ENCODE data around the gene GSTO2. TPM values are rescaled to one million over a fixed set of nuclear protein-coding genes. Genes with fewer than 3 reads are reported as not detected.

Gene GSTO2
- total and polyA plus RNA-seq, 2 of the 13 experiments (the other 11 are each of a cell fraction or from before 2014, with no cell fraction given): 2.1 to 7.9 TPM

DNA sequence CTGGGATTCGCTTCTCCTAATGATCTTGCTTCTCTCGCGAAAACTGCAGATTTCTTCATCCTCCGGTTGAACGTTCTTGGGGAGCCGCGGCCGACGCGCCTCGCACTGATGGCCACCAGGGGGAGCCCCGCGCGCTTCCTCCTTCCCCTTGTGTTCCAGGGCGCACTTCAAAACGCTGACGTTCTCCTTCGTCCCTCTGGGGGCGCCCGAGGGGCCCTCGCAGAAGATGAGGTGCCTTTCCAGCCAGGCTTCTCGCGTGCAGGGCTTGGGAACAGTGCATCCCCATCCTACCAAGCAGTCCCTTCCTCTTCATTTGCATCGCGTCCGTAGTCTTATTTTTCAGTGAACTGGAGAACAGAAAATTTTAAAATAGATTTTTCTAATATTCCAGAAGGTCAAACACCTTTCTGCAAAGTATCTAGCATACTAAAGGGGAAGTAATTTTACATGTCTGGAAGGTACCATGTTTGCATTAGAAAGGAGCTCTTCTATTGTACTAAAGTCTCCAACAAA is 22.5 kb downstream of the GSTO2 start (continued):
- TF ChIP-seq, protein P1, sequence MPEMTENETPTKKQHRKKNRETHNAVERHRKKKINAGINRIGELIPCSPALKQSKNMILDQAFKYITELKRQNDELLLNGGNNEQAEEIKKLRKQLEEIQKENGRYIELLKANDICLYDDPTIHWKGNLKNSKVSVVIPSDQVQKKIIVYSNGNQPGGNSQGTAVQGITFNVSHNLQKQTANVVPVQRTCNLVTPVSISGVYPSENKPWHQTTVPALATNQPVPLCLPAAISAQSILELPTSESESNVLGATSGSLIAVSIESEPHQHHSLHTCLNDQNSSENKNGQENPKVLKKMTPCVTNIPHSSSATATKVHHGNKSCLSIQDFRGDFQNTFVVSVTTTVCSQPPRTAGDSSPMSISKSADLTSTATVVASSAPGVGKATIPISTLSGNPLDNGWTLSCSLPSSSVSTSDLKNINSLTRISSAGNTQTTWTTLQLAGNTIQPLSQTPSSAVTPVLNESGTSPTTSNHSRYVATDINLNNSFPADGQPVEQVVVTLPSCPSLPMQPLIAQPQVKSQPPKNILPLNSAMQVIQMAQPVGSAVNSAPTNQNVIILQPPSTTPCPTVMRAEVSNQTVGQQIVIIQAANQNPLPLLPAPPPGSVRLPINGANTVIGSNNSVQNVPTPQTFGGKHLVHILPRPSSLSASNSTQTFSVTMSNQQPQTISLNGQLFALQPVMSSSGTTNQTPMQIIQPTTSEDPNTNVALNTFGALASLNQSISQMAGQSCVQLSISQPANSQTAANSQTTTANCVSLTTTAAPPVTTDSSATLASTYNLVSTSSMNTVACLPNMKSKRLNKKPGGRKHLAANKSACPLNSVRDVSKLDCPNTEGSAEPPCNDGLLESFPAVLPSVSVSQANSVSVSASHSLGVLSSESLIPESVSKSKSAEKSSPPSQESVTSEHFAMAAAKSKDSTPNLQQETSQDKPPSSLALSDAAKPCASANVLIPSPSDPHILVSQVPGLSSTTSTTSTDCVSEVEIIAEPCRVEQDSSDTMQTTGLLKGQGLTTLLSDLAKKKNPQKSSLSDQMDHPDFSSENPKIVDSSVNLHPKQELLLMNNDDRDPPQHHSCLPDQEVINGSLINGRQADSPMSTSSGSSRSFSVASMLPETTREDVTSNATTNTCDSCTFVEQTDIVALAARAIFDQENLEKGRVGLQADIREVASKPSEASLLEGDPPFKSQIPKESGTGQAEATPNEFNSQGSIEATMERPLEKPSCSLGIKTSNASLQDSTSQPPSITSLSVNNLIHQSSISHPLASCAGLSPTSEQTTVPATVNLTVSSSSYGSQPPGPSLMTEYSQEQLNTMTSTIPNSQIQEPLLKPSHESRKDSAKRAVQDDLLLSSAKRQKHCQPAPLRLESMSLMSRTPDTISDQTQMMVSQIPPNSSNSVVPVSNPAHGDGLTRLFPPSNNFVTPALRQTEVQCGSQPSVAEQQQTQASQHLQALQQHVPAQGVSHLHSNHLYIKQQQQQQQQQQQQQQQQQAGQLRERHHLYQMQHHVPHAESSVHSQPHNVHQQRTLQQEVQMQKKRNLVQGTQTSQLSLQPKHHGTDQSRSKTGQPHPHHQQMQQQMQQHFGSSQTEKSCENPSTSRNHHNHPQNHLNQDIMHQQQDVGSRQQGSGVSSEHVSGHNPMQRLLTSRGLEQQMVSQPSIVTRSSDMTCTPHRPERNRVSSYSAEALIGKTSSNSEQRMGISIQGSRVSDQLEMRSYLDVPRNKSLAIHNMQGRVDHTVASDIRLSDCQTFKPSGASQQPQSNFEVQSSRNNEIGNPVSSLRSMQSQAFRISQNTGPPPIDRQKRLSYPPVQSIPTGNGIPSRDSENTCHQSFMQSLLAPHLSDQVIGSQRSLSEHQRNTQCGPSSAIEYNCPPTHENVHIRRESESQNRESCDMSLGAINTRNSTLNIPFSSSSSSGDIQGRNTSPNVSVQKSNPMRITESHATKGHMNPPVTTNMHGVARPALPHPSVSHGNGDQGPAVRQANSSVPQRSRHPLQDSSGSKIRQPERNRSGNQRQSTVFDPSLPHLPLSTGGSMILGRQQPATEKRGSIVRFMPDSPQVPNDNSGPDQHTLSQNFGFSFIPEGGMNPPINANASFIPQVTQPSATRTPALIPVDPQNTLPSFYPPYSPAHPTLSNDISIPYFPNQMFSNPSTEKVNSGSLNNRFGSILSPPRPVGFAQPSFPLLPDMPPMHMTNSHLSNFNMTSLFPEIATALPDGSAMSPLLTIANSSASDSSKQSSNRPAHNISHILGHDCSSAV (CRISPR knock-in tag; IDR thresholded peaks at IDR 0.05; ENCODE audit: borderline replicate concordance): no peak
- TF ChIP-seq TOE1 (CRISPR knock-in tag; IDR thresholded peaks at IDR 0.05) (no peak), ZNF577 (CRISPR knock-in tag; IDR thresholded peaks at IDR 0.05; ENCODE audit: borderline replicate concordance, low read depth) (no peak), ZNF788 (CRISPR knock-in tag; IDR thresholded peaks at IDR 0.05; ENCODE audit: borderline replicate concordance) (peak; percentile 63; the same call in 1 of the 2 replicates), ZNF335 (CRISPR knock-in tag; IDR thresholded peaks at IDR 0.05) (no peak), ZNF644 (CRISPR knock-in tag; IDR thresholded peaks at IDR 0.05; ENCODE audit: low read depth) (no peak), NFYB (CRISPR knock-in tag; IDR thresholded peaks at IDR 0.05) (no peak), KLF11 (CRISPR knock-in tag; IDR thresholded peaks at IDR 0.05) (no peak), MTF1 (CRISPR knock-in tag; IDR thresholded peaks at IDR 0.05) (no peak), KDM1A (CRISPR knock-in tag; IDR thresholded peaks at IDR 0.05) (peak; percentile 76; the same call in 1 of the 2 replicates)
- TF ChIP-seq, protein P2, sequence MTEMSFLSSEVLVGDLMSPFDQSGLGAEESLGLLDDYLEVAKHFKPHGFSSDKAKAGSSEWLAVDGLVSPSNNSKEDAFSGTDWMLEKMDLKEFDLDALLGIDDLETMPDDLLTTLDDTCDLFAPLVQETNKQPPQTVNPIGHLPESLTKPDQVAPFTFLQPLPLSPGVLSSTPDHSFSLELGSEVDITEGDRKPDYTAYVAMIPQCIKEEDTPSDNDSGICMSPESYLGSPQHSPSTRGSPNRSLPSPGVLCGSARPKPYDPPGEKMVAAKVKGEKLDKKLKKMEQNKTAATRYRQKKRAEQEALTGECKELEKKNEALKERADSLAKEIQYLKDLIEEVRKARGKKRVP (CRISPR knock-in tag; IDR thresholded peaks at IDR 0.05): no peak
- TF ChIP-seq, protein P3, sequence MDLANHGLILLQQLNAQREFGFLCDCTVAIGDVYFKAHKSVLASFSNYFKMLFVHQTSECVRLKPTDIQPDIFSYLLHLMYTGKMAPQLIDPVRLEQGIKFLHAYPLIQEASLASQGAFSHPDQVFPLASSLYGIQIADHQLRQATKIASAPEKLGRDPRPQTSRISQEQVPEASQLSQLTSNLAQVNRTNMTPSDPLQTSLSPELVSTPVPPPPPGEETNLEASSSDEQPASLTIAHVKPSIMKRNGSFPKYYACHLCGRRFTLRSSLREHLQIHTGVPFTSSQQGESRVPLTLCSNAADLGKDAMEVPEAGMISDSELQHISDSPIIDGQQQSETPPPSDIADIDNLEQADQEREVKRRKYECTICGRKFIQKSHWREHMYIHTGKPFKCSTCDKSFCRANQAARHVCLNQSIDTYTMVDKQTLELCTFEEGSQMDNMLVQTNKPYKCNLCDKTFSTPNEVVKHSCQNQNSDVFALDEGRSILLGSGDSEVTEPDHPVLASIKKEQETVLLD (CRISPR knock-in tag; IDR thresholded peaks at IDR 0.05; ENCODE audit: low read depth): no peak
- TF ChIP-seq, protein P4, sequence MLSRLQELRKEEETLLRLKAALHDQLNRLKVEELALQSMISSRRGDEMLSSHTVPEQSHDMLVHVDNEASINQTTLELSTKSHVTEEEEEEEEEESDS (CRISPR knock-in tag; IDR thresholded peaks at IDR 0.05; ENCODE audit: borderline replicate concordance): no peak

Measured in HepG2 (cell line).